Esophagus squamous epithelium (tissue), 4 donors: ENCODE measurements around the gene AMH.

ENCODE experiments used
- CTCF ChIP-seq, 6 experiments: fragments of 450-650 bp in 4 of 6; fragments of 200-600 bp in 2 of 6; sonication (generic) in 2 of 6; IDR thresholded peaks; one replicate each; pipeline ENCODE4 v1.5.1; 2016 to 2019; ENCODE audit warnings: antibody characterized with exemption in 6 of 6, mild to moderate bottlenecking in 4 of 6, moderate library complexity in 4 of 6
- POLR2A ChIP-seq, 4 donors: fragments of 450-650 bp; IDR thresholded peaks; one replicate each; pipeline ENCODE4 v1.6.1; 2017; ENCODE audit warnings: antibody characterized with exemption in 4 of 4, mild to moderate bottlenecking in 4 of 4, moderate library complexity in 3 of 4

- no peak for TF ChIP-seq POLR2A (IDR thresholded peaks at IDR 0.05)
- no peak for TF ChIP-seq CTCF (IDR thresholded peaks at IDR 0.05)
Measured at GRCh38 chr19:2199861-2200623, 49.1 kb upstream of the AMH start.
